Panc1 (cell line): ENCODE data around the gene VARS2. TPM values are rescaled to one million over a fixed set of nuclear protein-coding genes. Genes with fewer than 3 reads are reported as not detected.

Source experiments
- ATAC-seq: fragments of 200-7000 bp; cut with Tn5 transposase; 2 replicates; pipeline ENCODE4 v1.9.1; 2020; ENCODE audit warnings: mild to moderate bottlenecking, moderate library complexity
- BruUV-seq: library from RNA; stranded (reverse); fragments of 400-500 nt; replicated peaks from 2 replicates; lab custom pipeline; 2021; lab: Mats Ljungman, UMichigan
- CTCF ChIA-PET: fragments of 300-600 bp; sonication (Branson Sonifier 250); formaldehyde crosslinking; loops from one replicate; lab custom pipeline; 2022; ENCODE audit warnings: antibody characterized with exemption; lab: Charles Lee
- POLR2A ChIA-PET: fragments of 300-600 bp; sonication (Branson Sonifier 250); formaldehyde crosslinking; loops from one replicate; lab custom pipeline; 2022; ENCODE audit warnings: antibody characterized with exemption; lab: Charles Lee
- DNase-seq: peaks from one replicate; pipeline ENCODE4 v3.0.0-alpha.2; 2010; ENCODE audit warnings: low read depth, low spot score
- H3K27ac ChIP-seq: 2 replicates; pipeline ENCODE4 v1.5.1; 2011; ENCODE audit warnings: mild to moderate bottlenecking, low read length, inconsistent platforms
- H3K27me3 ChIP-seq: fragments of 200-500 bp; sonication (Bioruptor generic); 2 replicates; pipeline ENCODE4 v1.6.0; 2014; ENCODE audit warnings: low read length, inconsistent platforms; ENCODE audit not compliant: control insufficient read depth, insufficient read depth
- H3K36me3 ChIP-seq: fragments of 200-500 bp; sonication (Bioruptor generic); 2 replicates; pipeline ENCODE4 v1.5.1; 2014; ENCODE audit warnings: inconsistent platforms, mild to moderate bottlenecking, low read length, moderate library complexity; ENCODE audit not compliant: control insufficient read depth, insufficient read depth
- H3K4me1 ChIP-seq: 2 replicates; pipeline ENCODE4 v1.5.1; 2011; ENCODE audit warnings: inconsistent platforms, mild to moderate bottlenecking, low read length, moderate library complexity; ENCODE audit not compliant: control insufficient read depth, insufficient read depth
- H3K4me3 ChIP-seq, 2 experiments: 2 replicates each; pipeline ENCODE4 v1.5.1; 2011 to 2012; ENCODE audit warnings: low read depth in 2 of 2, low read length in 2 of 2, mild to moderate bottlenecking in 2 of 2, inconsistent platforms in 1 of 2, moderate library complexity in 1 of 2
- H3K9me3 ChIP-seq: fragments of 200-500 bp; sonication (Bioruptor generic); 2 replicates; pipeline ENCODE4 v1.5.1; 2014; ENCODE audit warnings: low read depth, mild to moderate bottlenecking, inconsistent platforms, low read length, moderate library complexity; ENCODE audit not compliant: control insufficient read depth, insufficient read depth
- CTCF ChIP-seq: fragments of 450-650 bp; IDR thresholded peaks from 2 replicates; pipeline ENCODE4 v1.5.1; 2017; ENCODE audit warnings: mild to moderate bottlenecking
- POLR2AphosphoS5 ChIP-seq: IDR thresholded peaks from 2 replicates; pipeline ENCODE4 v1.6.1; 2012; ENCODE audit warnings: mild to moderate bottlenecking, low read depth, low read length, moderate library complexity
- REST ChIP-seq, 2 experiments: IDR thresholded peaks; 2 replicates each; pipeline ENCODE4 v1.6.1; 2011 to 2012; ENCODE audit warnings: low read depth in 2 of 2, control low read depth in 1 of 2, low read length in 1 of 2, mild to moderate bottlenecking in 1 of 2, moderate library complexity in 1 of 2; ENCODE audit not compliant: insufficient read depth in 1 of 2
- SIN3A ChIP-seq: IDR thresholded peaks from 2 replicates; pipeline ENCODE4 v1.6.1; 2012; ENCODE audit warnings: low read depth, mild to moderate bottlenecking, low read length, moderate library complexity, borderline replicate concordance; ENCODE audit not compliant: insufficient read depth
- TCF7L2 ChIP-seq: IDR thresholded peaks from 2 replicates; pipeline ENCODE4 v1.6.1; 2011; ENCODE audit warnings: mild to moderate bottlenecking, low read depth, low read length, inconsistent platforms
- in situ Hi-C: cut with HindIII; loops from 2 replicates; pipeline ENCODE4 v1.10.0; 2016; ENCODE audit warnings: low sequenced_read_pairs, low pct_unique_long_range_greater_than_20kb
- intact Hi-C: fragments of 100-400 bp; cut with micrococcal nuclease; formaldehyde crosslinking; loops from one replicate; pipeline ENCODE4 v1.10.0; 2022; ENCODE audit not compliant: unreplicated experiment
- total RNA-seq: library from RNA; stranded (reverse); gene quantifications from one replicate; pipeline ENCODE4 v1.2.1, GENCODE V29; 2021; ENCODE audit not compliant: unreplicated experiment

The VARS2 gene
- total RNA-seq, 1 experiment from 2014 or later, result 42.7 TPM

- H3K9me3 ChIP-seq, result no peaks in the 10 kb centered on the region
- TF ChIP-seq POLR2AphosphoS5, result no peak
- ChIA-PET CTCF (no interaction called here), POLR2A (no interaction called here)
- DNase-seq (no peak), ATAC-seq (no peak)
- intact Hi-C loops (no loop called here), in situ Hi-C loops (no loop called here)
- no peak overlapping the region for H3K27ac ChIP-seq
- no TSS peak for BruUV-seq
- no peaks in the 10 kb centered on the region for H3K36me3 ChIP-seq
- no peak overlapping the region for H3K4me3 ChIP-seq
- H3K27me3 ChIP-seq, result no peaks in the 10 kb centered on the region
- no peaks in the 10 kb centered on the region; the same call in 1 of the 2 replicates for H3K4me1 ChIP-seq
These were observed 20.9 kb upstream of the VARS2 start for GRCh38 chr6:30893001-30893591.

- Histone ChIP-seq H3K27me3 (no peaks in the 10 kb centered on the region), H3K4me3 (no peak overlapping the region), H3K36me3 (no peaks in the 10 kb centered on the region), H3K27ac (no peak overlapping the region), H3K9me3 (no peaks in the 10 kb centered on the region), H3K4me1 (no peaks in the 10 kb centered on the region)
- ATAC-seq (no peak), DNase-seq (no peak)
- no TSS peak for BruUV-seq
- intact Hi-C loops (no loop called here), in situ Hi-C loops (no loop called here)
- no peak for TF ChIP-seq POLR2AphosphoS5
- no peak for TF ChIP-seq TCF7L2
- TF ChIP-seq SIN3A, result no peak
- TF ChIP-seq REST (IDR thresholded peaks at IDR 0.05; ENCODE audit: insufficient read depth in 1 of 2, low read depth in 2 of 2, low read length in 1 of 2), result no peak
- no peak for TF ChIP-seq CTCF
- ChIA-PET CTCF (interaction anchor here (0.7 kb wide), 1 partner anchor 12 kb away, joined by 4 read pairs; no protein-coding TSS in a partner anchor), POLR2A (no interaction called here)
These were observed 20.4 kb upstream of the VARS2 start for GRCh38 chr6:30893666-30894065.

- Histone ChIP-seq H3K36me3 (no peaks in the 10 kb centered on the region), H3K4me3 (no peak overlapping the region), H3K9me3 (no peaks in the 10 kb centered on the region), H3K4me1 (no peaks in the 10 kb centered on the region), H3K27me3 (no peaks in the 10 kb centered on the region), H3K27ac (no peak overlapping the region)
- POLR2A ChIA-PET, result no interaction called here
- intact Hi-C loops (no loop called here), in situ Hi-C loops (no loop called here)
- CTCF ChIA-PET, result no interaction called here
- DNase-seq (no peak), ATAC-seq (no peak)
- TF ChIP-seq POLR2AphosphoS5, result no peak
- TF ChIP-seq REST (IDR thresholded peaks at IDR 0.05; ENCODE audit: insufficient read depth in 1 of 2, low read depth in 2 of 2, low read length in 1 of 2), result no peak
- no peak for TF ChIP-seq TCF7L2
- TF ChIP-seq CTCF, result no peak
- TF ChIP-seq SIN3A, result no peak
- no TSS peak for BruUV-seq
These were observed 19.7 kb upstream of the VARS2 start for GRCh38 chr6:30894381-30894780.
